SU-DHL-6 (cell line): Measurements from ENCODE around the gene PRR7.

Experiments
- EZH2phosphoT487 ChIP-seq: fragments of 200-600 bp; sonication (generic), shearing (Covaris generic); conservative IDR thresholded peaks from 2 replicates; pipeline ENCODE4 v1.6.1; 2018; ENCODE audit warnings: mild to moderate bottlenecking, antibody characterized with exemption, low read length, moderate library complexity, mixed read lengths
- TF ChIP-seq, protein P1 (sequence below): fragments of 200-600 bp; sonication (generic); IDR thresholded peaks from one replicate; pipeline ENCODE4 v1.5.1; 2017; ENCODE audit warnings: antibody characterized with exemption, mild to moderate bottlenecking, low read length, moderate library complexity; ENCODE audit not compliant: insufficient read depth, poor library complexity, severe bottlenecking

DNA sequence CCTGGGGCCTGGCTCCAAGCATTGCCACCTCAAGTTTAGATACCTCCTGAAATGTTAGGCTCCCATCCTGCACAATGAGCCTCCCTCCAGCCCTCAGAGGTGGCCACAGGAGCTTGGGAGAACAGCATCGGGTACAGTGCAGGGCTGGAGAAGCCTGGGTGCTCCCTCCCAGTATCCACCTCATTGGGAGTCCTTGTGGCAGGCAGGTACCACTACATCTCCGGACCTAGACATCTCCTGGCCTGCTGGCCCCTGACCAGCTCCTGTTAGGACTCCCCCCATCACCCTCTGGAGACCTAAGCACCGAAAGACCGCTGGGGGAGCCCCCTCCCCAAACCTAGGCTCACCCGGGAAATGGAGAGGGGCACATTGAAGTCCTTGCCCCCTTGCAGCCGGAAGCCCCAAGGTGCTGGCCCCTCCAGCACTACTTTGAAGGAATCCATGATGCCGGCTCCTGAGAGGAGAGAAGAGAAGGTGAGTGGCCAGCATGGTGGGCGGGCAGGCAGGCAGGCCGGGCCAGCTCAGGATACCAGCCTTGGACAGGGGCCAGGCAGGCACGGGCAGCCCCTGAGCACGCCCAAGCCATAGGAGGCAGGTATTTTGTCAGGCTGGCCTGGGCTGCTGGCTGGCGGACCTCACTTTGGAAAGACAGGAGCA is 49.6 kb downstream of the PRR7 start:
- TF ChIP-seq EZH2phosphoT487 = no peak
- TF ChIP-seq, protein P1, sequence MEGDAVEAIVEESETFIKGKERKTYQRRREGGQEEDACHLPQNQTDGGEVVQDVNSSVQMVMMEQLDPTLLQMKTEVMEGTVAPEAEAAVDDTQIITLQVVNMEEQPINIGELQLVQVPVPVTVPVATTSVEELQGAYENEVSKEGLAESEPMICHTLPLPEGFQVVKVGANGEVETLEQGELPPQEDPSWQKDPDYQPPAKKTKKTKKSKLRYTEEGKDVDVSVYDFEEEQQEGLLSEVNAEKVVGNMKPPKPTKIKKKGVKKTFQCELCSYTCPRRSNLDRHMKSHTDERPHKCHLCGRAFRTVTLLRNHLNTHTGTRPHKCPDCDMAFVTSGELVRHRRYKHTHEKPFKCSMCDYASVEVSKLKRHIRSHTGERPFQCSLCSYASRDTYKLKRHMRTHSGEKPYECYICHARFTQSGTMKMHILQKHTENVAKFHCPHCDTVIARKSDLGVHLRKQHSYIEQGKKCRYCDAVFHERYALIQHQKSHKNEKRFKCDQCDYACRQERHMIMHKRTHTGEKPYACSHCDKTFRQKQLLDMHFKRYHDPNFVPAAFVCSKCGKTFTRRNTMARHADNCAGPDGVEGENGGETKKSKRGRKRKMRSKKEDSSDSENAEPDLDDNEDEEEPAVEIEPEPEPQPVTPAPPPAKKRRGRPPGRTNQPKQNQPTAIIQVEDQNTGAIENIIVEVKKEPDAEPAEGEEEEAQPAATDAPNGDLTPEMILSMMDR = no peak
